Stomach (tissue), 9 donors: Measurements from ENCODE around the gene NDST1. TPM values are rescaled to one million over a fixed set of nuclear protein-coding genes. Genes with fewer than 3 reads are reported as not detected.

ENCODE experiments used
- DNase-seq, 2 donors: peaks; one replicate each; pipeline versions ENCODE4 v3.0.0 to v3.0.0-alpha.2; 2013 to 2019
- H3K27ac ChIP-seq, 5 donors: fragments of 200-600 bp in 4 of 5; sonication (generic) in 4 of 5; one replicate each; pipeline ENCODE4 v1.5.1; 2013 to 2019; ENCODE audit warnings: mild to moderate bottlenecking in 1 of 5, moderate library complexity in 1 of 5
- H3K27me3 ChIP-seq, 3 donors: fragments of 200-600 bp; sonication (generic); one replicate each; pipeline ENCODE4 v1.5.1; 2017 to 2019; ENCODE audit warnings: mixed run types in 1 of 3
- H3K36me3 ChIP-seq, 4 donors: fragments of 200-600 bp; sonication (generic); 1 replicate in 3 of 4; 2 replicates in 1 of 4; pipeline ENCODE4 v1.5.1; 2016 to 2019
- H3K4me1 ChIP-seq, 4 donors: fragments of 200-600 bp; sonication (generic); one replicate each; pipeline ENCODE4 v1.5.1; 2016 to 2019
- H3K4me3 ChIP-seq, 4 donors: fragments of 200-600 bp; sonication (generic) in 3 of 4; one replicate each; pipeline ENCODE4 v1.5.1; 2016 to 2019; ENCODE audit warnings: mild to moderate bottlenecking in 1 of 4
- H3K9me3 ChIP-seq, 4 donors: fragments of 200-600 bp; sonication (generic); one replicate each; pipeline ENCODE4 v1.5.1; 2016 to 2019
- EP300 ChIP-seq: sonication (generic); formaldehyde crosslinking; IDR thresholded peaks from one replicate; pipeline ENCODE4 v1.6.1; 2017; ENCODE audit warnings: antibody characterized with exemption
- POLR2A ChIP-seq, 4 donors: fragments of 450-650 bp; IDR thresholded peaks; one replicate each; pipeline ENCODE4 v1.6.1; 2016; ENCODE audit warnings: antibody characterized with exemption in 4 of 4, control low read depth in 2 of 4, mild to moderate bottlenecking in 1 of 4, moderate library complexity in 1 of 4
- POLR2AphosphoS5 ChIP-seq, 3 donors: sonication (generic); formaldehyde crosslinking; IDR thresholded peaks; one replicate each; pipeline ENCODE4 v1.6.1; 2016; ENCODE audit warnings: antibody characterized with exemption in 3 of 3
- WGBS, 5 donors: extraction: QIAGEN DNeasy Blood & Tissue Kit in 3 of 5; methylation state at CpG; one replicate each; pipeline versions ENCODE4 v1.1.5 to v1.1.7; 2013 to 2018; 5-methylcytosine and 5-hydroxymethylcytosine counted together
- intact Hi-C: fragments of 100-400 bp; cut with DNase I; formaldehyde crosslinking; loops from one replicate; pipeline ENCODE4 v1.15.1; 2023; ENCODE audit warnings: low total_unique reads
- polyA plus RNA-seq, 3 donors: library from polyadenylated mRNA; stranded (reverse); fragments of 200-250 nt; gene quantifications; one replicate each; pipeline ENCODE4 v1.2.3, GENCODE V29; 2013
- total RNA-seq, 5 donors: library from RNA; depleted of rRNA; stranded (reverse); fragments of >200 nt; gene quantifications; one replicate each; pipeline versions ENCODE4 v1.1.0 to v1.2.3, GENCODE V29; 2014 to 2016
- TF ChIP-seq, protein P1 (sequence below), 7 experiments: fragments of 450-650 bp in 4 of 7; fragments of 200-600 bp in 3 of 7; sonication (generic) in 3 of 7; IDR thresholded peaks; one replicate each; pipeline ENCODE4 v1.5.1; 2016 to 2019; ENCODE audit warnings: antibody characterized with exemption in 7 of 7, control low read depth in 2 of 7, mild to moderate bottlenecking in 1 of 7
- donor health status: healthy with polysubstance abuse.
- donor health status: Bipolar disorder and iron deficiency.
- donor health status: healthy.

The NDST1 gene
- total and polyA plus RNA-seq, 8 donors, result 6.4 to 32.9 (median 15.9) TPM

DNA sequence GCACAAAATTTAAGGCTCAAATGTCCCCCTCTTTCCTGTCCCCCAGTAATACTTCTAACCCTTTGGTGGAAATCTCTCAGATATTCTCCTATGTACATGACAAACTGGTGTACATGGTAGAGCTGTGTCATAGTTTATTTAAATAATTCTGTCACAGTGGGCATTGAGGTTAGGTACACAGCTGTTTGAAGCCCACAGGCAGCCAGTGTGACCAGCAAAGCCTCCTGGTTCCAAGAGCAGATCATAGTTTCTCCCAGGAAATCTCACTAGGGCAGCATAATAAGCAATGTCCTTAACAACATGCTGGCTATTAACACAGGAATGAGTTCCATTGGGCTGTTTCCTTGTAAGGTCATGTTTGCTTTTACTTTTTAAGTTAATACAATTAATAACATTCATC is 63.9 kb downstream of the NDST1 start:
- Histone ChIP-seq H3K9me3 (no peaks in the 10 kb centered on the region), H3K36me3 (no peaks in the 10 kb centered on the region), H3K4me1 (peaks cover 0 to 8% (median 0%) of the 10 kb centered on the region in 4 donors), H3K27ac (no peak overlapping the region), H3K27me3 (no peaks in the 10 kb centered on the region), H3K4me3 (no peak overlapping the region)
- DNase-seq, result no peak
- TF ChIP-seq, protein P1, sequence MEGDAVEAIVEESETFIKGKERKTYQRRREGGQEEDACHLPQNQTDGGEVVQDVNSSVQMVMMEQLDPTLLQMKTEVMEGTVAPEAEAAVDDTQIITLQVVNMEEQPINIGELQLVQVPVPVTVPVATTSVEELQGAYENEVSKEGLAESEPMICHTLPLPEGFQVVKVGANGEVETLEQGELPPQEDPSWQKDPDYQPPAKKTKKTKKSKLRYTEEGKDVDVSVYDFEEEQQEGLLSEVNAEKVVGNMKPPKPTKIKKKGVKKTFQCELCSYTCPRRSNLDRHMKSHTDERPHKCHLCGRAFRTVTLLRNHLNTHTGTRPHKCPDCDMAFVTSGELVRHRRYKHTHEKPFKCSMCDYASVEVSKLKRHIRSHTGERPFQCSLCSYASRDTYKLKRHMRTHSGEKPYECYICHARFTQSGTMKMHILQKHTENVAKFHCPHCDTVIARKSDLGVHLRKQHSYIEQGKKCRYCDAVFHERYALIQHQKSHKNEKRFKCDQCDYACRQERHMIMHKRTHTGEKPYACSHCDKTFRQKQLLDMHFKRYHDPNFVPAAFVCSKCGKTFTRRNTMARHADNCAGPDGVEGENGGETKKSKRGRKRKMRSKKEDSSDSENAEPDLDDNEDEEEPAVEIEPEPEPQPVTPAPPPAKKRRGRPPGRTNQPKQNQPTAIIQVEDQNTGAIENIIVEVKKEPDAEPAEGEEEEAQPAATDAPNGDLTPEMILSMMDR (IDR thresholded peaks at IDR 0.05), result no peak
- TF ChIP-seq EP300 (no peak), POLR2A (IDR thresholded peaks at IDR 0.05) (no peak), POLR2AphosphoS5 (IDR thresholded peaks at IDR 0.05) (no peak)
- intact Hi-C loops, result no loop called here

DNA sequence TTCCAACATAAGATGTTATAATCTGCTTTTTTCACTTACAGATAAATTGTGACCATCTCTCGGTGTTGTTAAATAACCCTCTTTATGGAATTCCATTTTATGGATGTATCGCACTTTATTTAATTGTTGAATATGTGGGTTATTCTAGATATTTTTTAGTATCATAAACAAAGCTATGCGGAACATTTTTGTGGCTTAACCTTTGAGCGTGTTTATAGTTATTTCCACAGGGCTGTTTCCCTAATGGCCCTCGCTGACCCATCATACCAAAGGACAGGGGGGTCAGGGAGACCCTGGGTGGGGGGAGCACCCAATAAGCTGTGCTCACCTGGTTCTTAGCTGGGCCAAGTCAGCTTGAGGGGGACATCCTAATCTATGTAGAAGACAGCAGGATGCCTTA is 65.3 kb downstream of the NDST1 start:
- DNase-seq, result peak in 1 of 2 donors; percentile 1
- Histone ChIP-seq H3K4me3 (no peak overlapping the region), H3K27me3 (no peaks in the 10 kb centered on the region), H3K27ac (no peak overlapping the region), H3K36me3 (no peaks in the 10 kb centered on the region), H3K4me1 (no peaks in the 10 kb centered on the region), H3K9me3 (no peaks in the 10 kb centered on the region)
- TF ChIP-seq POLR2AphosphoS5 (IDR thresholded peaks at IDR 0.05) (no peak), POLR2A (IDR thresholded peaks at IDR 0.05) (no peak), EP300 (no peak)
- TF ChIP-seq, protein P1 (IDR thresholded peaks at IDR 0.05), result no peak
- WGBS, 5 donors, result 74 to 86% (median 83%) methylated on average over 5 of the region's 5 CpGs
- intact Hi-C loops, result no loop called here

DNA sequence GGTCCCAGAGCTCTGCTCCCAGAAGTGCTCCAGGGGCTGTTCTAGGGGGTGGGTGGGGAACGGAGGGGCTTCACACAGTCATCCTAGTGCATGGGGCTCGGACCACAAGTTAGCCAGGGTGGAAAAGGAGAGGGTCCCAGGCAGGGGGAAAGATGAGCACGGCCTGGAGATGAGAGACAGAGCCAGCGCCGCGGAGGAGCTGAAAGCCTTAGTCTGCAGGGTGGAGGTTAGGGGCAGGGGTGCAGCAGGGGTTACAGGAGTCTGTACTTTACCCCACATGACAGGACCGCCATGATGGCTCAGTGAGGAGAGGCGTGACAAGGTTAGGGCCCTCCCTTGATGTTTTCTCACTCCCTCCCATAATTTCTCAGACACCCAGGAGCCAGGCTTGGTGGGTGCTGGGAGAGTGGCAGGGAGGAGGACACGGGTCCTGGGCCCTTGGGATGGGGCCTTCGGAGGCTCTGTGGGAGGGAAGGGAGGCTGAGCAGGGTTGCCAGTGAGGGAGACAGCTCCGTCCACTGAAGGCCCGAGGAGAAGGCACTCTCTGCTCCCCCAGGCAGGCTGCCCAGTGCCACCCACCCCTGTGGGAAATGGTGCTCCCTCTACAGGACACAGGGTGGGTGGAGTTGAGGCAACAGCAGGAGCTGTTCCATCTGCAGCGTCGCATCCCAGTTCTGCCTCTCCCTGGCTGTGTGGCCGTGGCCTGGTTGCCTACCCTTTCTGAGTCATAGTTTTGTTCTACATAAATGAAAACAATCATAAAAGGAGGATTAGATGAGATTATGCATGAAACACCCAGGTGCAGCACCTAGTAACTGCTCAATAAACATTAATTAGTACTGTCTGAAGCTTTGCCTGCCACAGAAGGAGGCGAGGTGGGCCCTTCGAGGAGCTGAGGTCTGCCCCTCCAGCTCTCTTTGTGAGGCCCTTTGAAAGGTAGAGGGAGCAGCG is 66.2 kb downstream of the NDST1 start:
- DNase-seq, result peak in 1 of 2 donors; percentile 1
- H3K36me3 ChIP-seq, result no peaks in the 10 kb centered on the region
- H3K4me3 ChIP-seq, result no peak overlapping the region
- no peaks in the 10 kb centered on the region for H3K27me3 ChIP-seq
- no peaks in the 10 kb centered on the region for H3K9me3 ChIP-seq
- intact Hi-C loops, result no loop called here
- no peaks in the 10 kb centered on the region for H3K4me1 ChIP-seq
- TF ChIP-seq POLR2AphosphoS5 (IDR thresholded peaks at IDR 0.05) (no peak), POLR2A (IDR thresholded peaks at IDR 0.05) (no peak), EP300 (no peak)
- TF ChIP-seq, protein P1 (IDR thresholded peaks at IDR 0.05), result no peak
- WGBS, 5 donors, result 84 to 89% (median 85%) methylated on average over 17 to 18 of the region's 18 CpGs
- H3K27ac ChIP-seq, result no peak overlapping the region

DNA sequence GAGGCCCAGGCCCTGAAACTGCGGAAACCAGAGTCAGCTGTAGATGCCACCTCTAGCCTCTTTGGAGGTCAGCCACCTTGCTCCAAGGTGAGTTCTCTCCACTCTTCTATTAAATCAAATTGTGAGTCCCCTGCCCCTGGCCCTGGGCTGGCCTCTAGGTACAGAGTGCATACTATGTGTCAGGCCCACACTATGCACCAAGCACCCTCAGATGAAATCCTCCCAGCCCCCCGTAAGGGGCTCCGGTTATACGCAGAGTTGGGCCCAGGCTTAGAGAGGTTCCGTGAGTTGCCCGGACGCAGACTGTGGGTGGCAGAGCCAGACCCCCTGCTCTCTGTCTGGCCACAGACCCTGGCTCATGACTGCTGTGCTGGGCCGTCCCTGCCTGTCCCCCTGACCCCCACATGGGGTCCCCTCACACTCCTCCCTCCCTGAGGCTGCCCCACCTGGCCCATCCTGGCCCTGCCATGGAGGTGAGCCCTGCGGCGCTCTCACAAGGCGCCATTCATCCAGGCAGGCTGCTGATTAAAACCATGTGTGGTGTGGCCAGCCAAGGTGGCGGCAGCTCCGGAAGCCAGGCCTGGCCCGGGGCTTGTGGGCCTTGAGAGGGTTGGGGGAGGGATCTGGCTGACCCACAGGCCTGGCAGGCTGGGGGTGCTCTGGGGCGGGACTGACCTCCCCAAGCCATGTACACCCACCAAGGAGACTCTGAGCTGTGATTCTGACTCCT is 67.1 kb downstream of the NDST1 start:
- TF ChIP-seq, protein P1 (IDR thresholded peaks at IDR 0.05), result no peak
- no peak for TF ChIP-seq POLR2A (IDR thresholded peaks at IDR 0.05)
- no peak for TF ChIP-seq POLR2AphosphoS5 (IDR thresholded peaks at IDR 0.05)
- TF ChIP-seq EP300, result no peak
- no peak overlapping the region for H3K27ac ChIP-seq
- H3K4me3 ChIP-seq, result no peak overlapping the region
- 89 to 93% (median 92%) methylated on average over 6 to 15 of the region's 15 CpGs for WGBS, 5 donors
- H3K27me3 ChIP-seq, result no peaks in the 10 kb centered on the region
- no peaks in the 10 kb centered on the region for H3K4me1 ChIP-seq
- H3K9me3 ChIP-seq, result no peaks in the 10 kb centered on the region
- no peak for DNase-seq
- intact Hi-C loops, result no loop called here
- no peaks in the 10 kb centered on the region for H3K36me3 ChIP-seq
